Endodermal cell (in vitro differentiated cells): ENCODE data around the gene HSPBP1. TPM values are rescaled to one million over a fixed set of nuclear protein-coding genes. Genes with fewer than 3 reads are reported as not detected.

ENCODE experiments used
- DNase-seq: peaks from one replicate; pipeline ENCODE4 v3.0.0-alpha.2; 2017
- H3K27ac ChIP-seq: 2 replicates; pipeline ENCODE4 v1.5.1; 2013; ENCODE audit warnings: mild to moderate bottlenecking, low read depth, low read length, moderate library complexity
- H3K27me3 ChIP-seq: 2 replicates; pipeline ENCODE4 v1.6.1; 2013; ENCODE audit warnings: mild to moderate bottlenecking, low read length, moderate library complexity; ENCODE audit not compliant: insufficient read depth, control insufficient read depth, poor library complexity, severe bottlenecking
- H3K36me3 ChIP-seq: 2 replicates; pipeline ENCODE4 v1.7.0; 2013; ENCODE audit warnings: mild to moderate bottlenecking, low read length, moderate library complexity; ENCODE audit not compliant: control insufficient read depth, insufficient read depth
- H3K4me1 ChIP-seq: one replicate; pipeline ENCODE4 v1.7.0; 2013; ENCODE audit warnings: low read length; ENCODE audit not compliant: control insufficient read depth, insufficient read depth
- H3K4me3 ChIP-seq: 2 replicates; pipeline ENCODE4 v1.5.1; 2013; ENCODE audit warnings: mild to moderate bottlenecking, low read length, moderate library complexity
- H3K9ac ChIP-seq: 2 replicates; pipeline ENCODE4 v1.6.1; 2013; ENCODE audit warnings: mild to moderate bottlenecking, low read length, moderate library complexity; ENCODE audit not compliant: poor library complexity, severe bottlenecking; ENCODE audit errors: extremely low read depth
- H3K9me3 ChIP-seq: 2 replicates; pipeline ENCODE4 v1.6.1; 2013; ENCODE audit warnings: mild to moderate bottlenecking, low read length, moderate library complexity; ENCODE audit not compliant: control insufficient read depth
- H3K27ac Mint-ChIP-seq: 2 replicates; pipeline ENCODE4 v1.8.0; 2020; ENCODE audit warnings: mixed read lengths
- H3K27me3 Mint-ChIP-seq: 2 replicates; pipeline ENCODE4 v1.8.0; 2021; ENCODE audit warnings: mild to moderate bottlenecking, mixed read lengths; ENCODE audit not compliant: insufficient read depth
- H3K36me3 Mint-ChIP-seq: 2 replicates; pipeline ENCODE4 v1.8.0; 2020; ENCODE audit warnings: low read depth, mixed read lengths
- H3K4me1 Mint-ChIP-seq: 2 replicates; pipeline ENCODE4 v1.8.0; 2020; ENCODE audit warnings: mixed read lengths
- H3K4me3 Mint-ChIP-seq: 2 replicates; pipeline ENCODE4 v1.8.0; 2020; ENCODE audit warnings: mild to moderate bottlenecking, moderate library complexity, mixed read lengths
- H3K9me3 Mint-ChIP-seq: 2 replicates; pipeline ENCODE4 v1.8.0; 2020; ENCODE audit warnings: mild to moderate bottlenecking, mixed read lengths
- WGBS, 2 experiments: methylation state at CpG; one replicate each; pipeline versions ENCODE4 v1.1.5 to v1.1.7; 2013; ENCODE audit warnings: missing lambda C conversion rate in 2 of 2, mixed read lengths in 1 of 2; ENCODE audit not compliant: insufficient coverage in 1 of 2, insufficient read length in 1 of 2; 5-methylcytosine and 5-hydroxymethylcytosine counted together
- total RNA-seq, 2 donors: library from RNA; stranded (reverse); fragmentation: NEBNext Ultra II Directional in 1 of 2; extraction: Animal tissue kit (Norgen Biotek cat#: 25700) in 1 of 2; gene quantifications; 2 replicates in 1 of 2; 3 replicates in 1 of 2; pipeline ENCODE4 v1.2.1, GENCODE V29; 2021
- TF ChIP-seq, protein P1 (sequence below): fragments of 200-600 bp; sonication (generic); conservative IDR thresholded peaks from 2 replicates; pipeline ENCODE4 v1.5.0; 2021; ENCODE audit warnings: antibody characterized with exemption, mild to moderate bottlenecking

Gene HSPBP1
- total RNA-seq, 2 donors from 2014 or later = 43.7 to 48.5 TPM

DNA sequence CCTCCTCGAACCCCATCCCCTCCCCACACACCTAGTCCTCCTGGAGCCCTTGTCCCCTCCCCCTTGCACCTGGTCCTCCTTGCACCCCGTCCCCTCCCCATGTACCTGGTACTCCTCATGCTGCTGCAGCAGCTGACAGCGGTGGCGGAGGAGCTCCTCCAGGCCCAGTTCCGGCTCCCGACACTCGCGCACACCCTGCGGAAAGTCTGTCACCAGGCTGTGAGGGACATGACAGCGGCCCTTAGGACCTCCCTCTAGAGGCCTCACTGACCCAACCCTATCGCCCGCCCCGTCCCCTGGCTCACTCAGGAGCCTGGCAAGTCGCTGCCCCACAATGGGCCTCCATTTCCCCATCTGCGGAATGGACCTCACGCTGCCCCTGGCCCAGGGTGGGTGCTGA, 14.7 kb downstream of the HSPBP1 start:
- Mint-ChIP-seq H3K4me3 (no peak overlapping the region), H3K4me1 (peaks cover 2% of the 10 kb centered on the region), H3K27ac (no peak overlapping the region), H3K36me3 (peaks cover 34% of the 10 kb centered on the region), H3K9me3 (peaks cover 10% of the 10 kb centered on the region), H3K27me3 (no peaks in the 10 kb centered on the region)
- no peak overlapping the region for H3K9ac ChIP-seq
- TF ChIP-seq, protein P1, sequence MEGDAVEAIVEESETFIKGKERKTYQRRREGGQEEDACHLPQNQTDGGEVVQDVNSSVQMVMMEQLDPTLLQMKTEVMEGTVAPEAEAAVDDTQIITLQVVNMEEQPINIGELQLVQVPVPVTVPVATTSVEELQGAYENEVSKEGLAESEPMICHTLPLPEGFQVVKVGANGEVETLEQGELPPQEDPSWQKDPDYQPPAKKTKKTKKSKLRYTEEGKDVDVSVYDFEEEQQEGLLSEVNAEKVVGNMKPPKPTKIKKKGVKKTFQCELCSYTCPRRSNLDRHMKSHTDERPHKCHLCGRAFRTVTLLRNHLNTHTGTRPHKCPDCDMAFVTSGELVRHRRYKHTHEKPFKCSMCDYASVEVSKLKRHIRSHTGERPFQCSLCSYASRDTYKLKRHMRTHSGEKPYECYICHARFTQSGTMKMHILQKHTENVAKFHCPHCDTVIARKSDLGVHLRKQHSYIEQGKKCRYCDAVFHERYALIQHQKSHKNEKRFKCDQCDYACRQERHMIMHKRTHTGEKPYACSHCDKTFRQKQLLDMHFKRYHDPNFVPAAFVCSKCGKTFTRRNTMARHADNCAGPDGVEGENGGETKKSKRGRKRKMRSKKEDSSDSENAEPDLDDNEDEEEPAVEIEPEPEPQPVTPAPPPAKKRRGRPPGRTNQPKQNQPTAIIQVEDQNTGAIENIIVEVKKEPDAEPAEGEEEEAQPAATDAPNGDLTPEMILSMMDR = no peak
- no peak overlapping the region for H3K4me3 ChIP-seq
- peaks cover 13% of the 10 kb centered on the region for H3K9me3 ChIP-seq
- 90 to 93% methylated on average over 3 to 16 of the region's 16 CpGs for WGBS, 2 experiments
- peaks cover 3% of the 10 kb centered on the region for H3K36me3 ChIP-seq
- no peak overlapping the region for H3K27ac ChIP-seq
- H3K27me3 ChIP-seq = no peaks in the 10 kb centered on the region
- no peak for DNase-seq
- H3K4me1 ChIP-seq = no peaks in the 10 kb centered on the region

DNA sequence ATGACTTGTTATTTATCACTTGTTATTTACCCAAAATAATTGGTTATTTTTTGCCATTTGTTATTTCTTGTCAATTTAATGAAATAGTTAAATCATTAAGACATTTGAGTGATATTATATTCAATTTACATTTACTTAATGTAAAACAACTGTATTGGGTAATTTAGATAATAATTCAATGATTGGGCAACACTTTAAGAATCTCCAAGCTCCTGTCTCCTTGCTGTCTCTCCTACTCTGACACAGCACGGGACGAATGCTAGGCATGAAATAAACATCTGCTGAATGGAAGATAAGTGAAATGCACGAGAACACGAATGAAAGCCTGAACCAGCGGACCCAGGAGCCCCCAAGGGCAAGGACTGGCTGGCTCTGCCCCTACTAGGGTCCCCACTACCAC, 15.4 kb downstream of the HSPBP1 start:
- Histone ChIP-seq H3K4me1 (no peaks in the 10 kb centered on the region), H3K27ac (no peak overlapping the region), H3K4me3 (no peak overlapping the region), H3K9ac (no peak overlapping the region), H3K9me3 (peaks cover 13% of the 10 kb centered on the region), H3K36me3 (peaks cover 3% of the 10 kb centered on the region), H3K27me3 (no peaks in the 10 kb centered on the region)
- Mint-ChIP-seq H3K4me1 (peaks cover under 1% of the 10 kb centered on the region), H3K27ac (no peak overlapping the region), H3K9me3 (peaks cover 10% of the 10 kb centered on the region), H3K4me3 (no peak overlapping the region), H3K36me3 (peaks cover 28% of the 10 kb centered on the region), H3K27me3 (no peaks in the 10 kb centered on the region)
- DNase-seq = no peak
- WGBS, 2 experiments = 94 to 100% methylated on average over 2 to 5 of the region's 5 CpGs
- TF ChIP-seq, protein P1 = no peak

DNA sequence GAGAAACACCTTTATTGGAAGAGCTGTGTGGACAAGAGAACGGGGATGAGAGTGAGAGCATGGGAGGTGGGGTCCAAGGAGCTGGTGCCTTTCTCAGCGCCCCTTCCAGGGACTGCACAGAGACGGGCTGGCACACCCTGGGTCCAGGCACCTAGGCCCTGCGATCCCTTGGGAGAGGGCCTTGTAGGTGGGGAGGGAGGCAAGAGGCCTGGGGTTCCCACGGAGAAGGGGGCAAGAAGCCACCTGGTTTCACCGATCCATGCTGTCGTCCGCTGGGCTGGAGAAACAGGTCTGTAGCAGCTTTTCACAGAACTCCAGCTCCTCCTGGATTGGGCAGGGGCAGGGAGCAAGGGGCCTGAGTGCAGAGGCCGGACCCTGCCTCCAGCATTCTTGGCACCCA, 17.6 kb downstream of the HSPBP1 start:
- Mint-ChIP-seq H3K9me3 (peaks cover 10% of the 10 kb centered on the region), H3K4me3 (no peak overlapping the region), H3K4me1 (peaks cover 6% of the 10 kb centered on the region), H3K27ac (no peak overlapping the region), H3K27me3 (no peaks in the 10 kb centered on the region), H3K36me3 (peaks cover 18% of the 10 kb centered on the region)
- Histone ChIP-seq H3K27ac (no peak overlapping the region), H3K9ac (no peak overlapping the region), H3K36me3 (peaks cover 3% of the 10 kb centered on the region), H3K4me1 (no peaks in the 10 kb centered on the region), H3K4me3 (no peak overlapping the region), H3K9me3 (peaks cover 9% of the 10 kb centered on the region), H3K27me3 (no peaks in the 10 kb centered on the region)
- 90 to 100% methylated on average over 5 to 9 of the region's 9 CpGs for WGBS, 2 experiments
- no peak for DNase-seq
- TF ChIP-seq, protein P1 = no peak
